ENCODE measurements around the gene ZSWIM1. TPM values are rescaled to one million over a fixed set of nuclear protein-coding genes. Genes with fewer than 3 reads are reported as not detected.

Gene ZSWIM1
- total RNA-seq, 1 experiment from 2014 or later: 19.0 TPM

DNA sequence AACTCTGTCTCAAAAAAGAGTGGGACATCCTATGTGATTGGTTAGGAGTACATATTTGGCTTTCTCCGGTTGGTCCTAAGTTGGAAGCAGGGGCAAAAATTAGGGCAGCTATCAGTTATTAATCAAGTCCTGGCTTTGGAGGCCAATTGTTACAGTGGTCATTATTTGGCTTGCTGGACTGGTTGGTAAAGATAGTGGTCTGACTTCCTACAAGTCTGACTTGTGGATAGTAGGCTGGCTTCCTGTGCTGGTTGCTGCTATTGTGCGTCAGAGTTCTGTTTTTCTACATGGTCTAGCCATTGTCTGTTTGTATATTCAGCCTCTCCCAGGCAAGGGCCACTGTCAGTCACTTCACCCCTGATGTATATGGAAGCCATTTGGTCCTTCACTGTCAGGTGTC is 30.8 kb upstream of the ZSWIM1 start:
- no peak for DNase-seq
- H3K9me2 ChIP-seq (replicated peaks; ENCODE audit: insufficient read depth, low read length): no peaks in the 10 kb centered on the region
- no peak overlapping the region for H3K4me2 ChIP-seq (ENCODE audit: low read depth, low read length, poor library complexity, severe bottlenecking)
- H3K9ac ChIP-seq (ENCODE audit: low read length): no peak overlapping the region
- H3K27ac ChIP-seq (ENCODE audit: low read length): no peak overlapping the region
- H3K4me3 ChIP-seq (ENCODE audit: low read length): no peak overlapping the region
- H2AFZ ChIP-seq (ENCODE audit: low read length): no peak overlapping the region
- no peaks in the 10 kb centered on the region for H4K20me1 ChIP-seq (ENCODE audit: insufficient read depth, low read depth, low read length)
- H3K79me2 ChIP-seq (ENCODE audit: low read length): peaks cover 8% of the 10 kb centered on the region; the same call in 1 of the 2 replicates
- no peaks in the 10 kb centered on the region for H3K9me3 ChIP-seq (ENCODE audit: low read length)
- no peaks in the 10 kb centered on the region for H3K27me3 ChIP-seq (ENCODE audit: low read length)
- peaks cover 11% of the 10 kb centered on the region; the same call in 1 of the 2 replicates for H3K36me3 ChIP-seq (ENCODE audit: insufficient read depth, low read length)
- no peaks in the 10 kb centered on the region for H3K4me1 ChIP-seq (ENCODE audit: low read length)

DNA sequence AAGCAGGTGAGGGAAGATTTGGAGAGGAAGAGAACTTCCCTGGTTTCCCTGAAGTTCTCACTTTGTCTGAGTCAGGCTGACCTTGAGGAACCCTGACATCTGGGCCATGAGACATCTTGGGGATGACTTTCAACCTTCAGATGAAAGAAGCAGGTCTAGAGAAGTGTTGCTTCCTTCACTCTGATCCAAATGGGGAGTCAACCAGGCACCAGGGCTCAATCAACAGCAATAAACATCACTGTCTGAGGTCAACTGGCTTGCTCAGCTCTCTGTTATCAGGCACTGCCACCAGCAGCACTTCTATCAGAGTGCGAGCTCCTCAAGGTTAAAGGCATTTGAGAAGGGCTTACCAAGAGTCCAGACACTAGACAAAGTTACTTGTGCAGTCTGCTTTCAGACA is 30.1 kb upstream of the ZSWIM1 start:
- no peak overlapping the region for H2AFZ ChIP-seq (ENCODE audit: low read length)
- peaks cover 12% of the 10 kb centered on the region for H3K79me2 ChIP-seq (ENCODE audit: low read length)
- DNase-seq: no peak
- H3K27ac ChIP-seq (ENCODE audit: low read length): no peak overlapping the region
- peaks cover 11% of the 10 kb centered on the region; the same call in 1 of the 2 replicates for H3K36me3 ChIP-seq (ENCODE audit: insufficient read depth, low read length)
- H3K4me2 ChIP-seq (ENCODE audit: low read depth, low read length, poor library complexity, severe bottlenecking): no peak overlapping the region
- H3K4me3 ChIP-seq (ENCODE audit: low read length): no peak overlapping the region
- no peak overlapping the region for H3K9ac ChIP-seq (ENCODE audit: low read length)
- H4K20me1 ChIP-seq (ENCODE audit: insufficient read depth, low read depth, low read length): no peaks in the 10 kb centered on the region
- H3K9me3 ChIP-seq (ENCODE audit: low read length): no peaks in the 10 kb centered on the region
- H3K9me2 ChIP-seq (replicated peaks; ENCODE audit: insufficient read depth, low read length): no peaks in the 10 kb centered on the region
- peaks cover 3% of the 10 kb centered on the region for H3K4me1 ChIP-seq (ENCODE audit: low read length)
- no peaks in the 10 kb centered on the region for H3K27me3 ChIP-seq (ENCODE audit: low read length)

DNA sequence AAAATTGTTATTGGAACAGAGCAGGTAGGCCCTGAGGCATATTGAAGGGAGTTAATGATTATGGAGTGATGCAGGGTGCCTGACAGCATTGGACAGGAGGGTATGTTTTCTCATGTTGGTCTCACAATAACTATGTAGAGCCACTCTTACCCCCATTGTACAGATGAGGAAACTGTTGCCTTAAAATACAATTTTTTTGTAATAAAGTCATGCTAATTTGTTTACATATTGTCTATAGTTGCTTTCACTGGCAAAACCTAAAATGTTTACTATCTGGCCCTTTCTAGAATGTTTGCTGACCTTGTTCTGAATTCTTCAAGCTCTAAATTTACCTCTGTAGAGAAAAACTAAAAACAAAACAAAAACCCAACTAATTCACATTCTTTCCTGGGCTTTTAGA is 29.5 kb upstream of the ZSWIM1 start:
- no peak overlapping the region for H3K27ac ChIP-seq (ENCODE audit: low read length)
- no peak overlapping the region for H3K4me2 ChIP-seq (ENCODE audit: low read depth, low read length, poor library complexity, severe bottlenecking)
- DNase-seq: no peak
- H3K9me2 ChIP-seq (replicated peaks; ENCODE audit: insufficient read depth, low read length): no peaks in the 10 kb centered on the region
- no peaks in the 10 kb centered on the region for H4K20me1 ChIP-seq (ENCODE audit: insufficient read depth, low read depth, low read length)
- H3K4me1 ChIP-seq (ENCODE audit: low read length): peaks cover 8% of the 10 kb centered on the region
- H3K27me3 ChIP-seq (ENCODE audit: low read length): no peaks in the 10 kb centered on the region
- peaks cover 7% of the 10 kb centered on the region; the same call in 1 of the 2 replicates for H3K36me3 ChIP-seq (ENCODE audit: insufficient read depth, low read length)
- H3K4me3 ChIP-seq (ENCODE audit: low read length): no peak overlapping the region
- H2AFZ ChIP-seq (ENCODE audit: low read length): no peak overlapping the region
- peaks cover 18% of the 10 kb centered on the region for H3K79me2 ChIP-seq (ENCODE audit: low read length)
- no peaks in the 10 kb centered on the region for H3K9me3 ChIP-seq (ENCODE audit: low read length)
- no peak overlapping the region for H3K9ac ChIP-seq (ENCODE audit: low read length)

DNA sequence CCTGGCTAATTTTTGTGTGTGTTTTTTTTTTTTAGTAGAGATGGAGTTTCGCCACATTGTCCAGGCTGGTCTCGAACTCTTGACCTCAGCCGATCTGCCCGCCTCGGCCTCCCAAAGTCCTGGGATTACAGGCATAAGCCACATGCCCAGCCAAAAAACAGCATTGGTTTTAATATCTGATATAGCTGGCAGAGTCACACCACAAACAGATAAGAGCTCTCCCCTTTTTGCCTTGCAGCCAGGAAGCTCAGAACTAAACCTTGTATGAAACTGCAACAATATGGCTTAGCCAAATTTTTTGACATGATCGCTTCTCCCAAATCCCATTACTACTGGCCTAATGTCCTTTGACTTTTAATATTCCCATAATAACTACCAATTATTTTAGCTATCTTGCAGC is 28.7 kb upstream of the ZSWIM1 start:
- Histone ChIP-seq H2AFZ (ENCODE audit: low read length) (no peak overlapping the region), H3K4me2 (ENCODE audit: low read depth, low read length, poor library complexity, severe bottlenecking) (no peak overlapping the region), H3K9me2 (replicated peaks; ENCODE audit: insufficient read depth, low read length) (no peaks in the 10 kb centered on the region), H3K4me3 (ENCODE audit: low read length) (no peak overlapping the region), H3K9ac (ENCODE audit: low read length) (no peak overlapping the region), H3K4me1 (ENCODE audit: low read length) (peaks cover 9% of the 10 kb centered on the region), H3K27me3 (ENCODE audit: low read length) (no peaks in the 10 kb centered on the region), H3K27ac (ENCODE audit: low read length) (no peak overlapping the region), H4K20me1 (ENCODE audit: insufficient read depth, low read depth, low read length) (no peaks in the 10 kb centered on the region), H3K9me3 (ENCODE audit: low read length) (no peaks in the 10 kb centered on the region), H3K36me3 (ENCODE audit: insufficient read depth, low read length) (0 out of 2 replicates have a peak, but pooled peaks cover 6% of the 10 kb centered on the region), H3K79me2 (ENCODE audit: low read length) (peaks cover 24% of the 10 kb centered on the region)
- DNase-seq: no peak

DNA sequence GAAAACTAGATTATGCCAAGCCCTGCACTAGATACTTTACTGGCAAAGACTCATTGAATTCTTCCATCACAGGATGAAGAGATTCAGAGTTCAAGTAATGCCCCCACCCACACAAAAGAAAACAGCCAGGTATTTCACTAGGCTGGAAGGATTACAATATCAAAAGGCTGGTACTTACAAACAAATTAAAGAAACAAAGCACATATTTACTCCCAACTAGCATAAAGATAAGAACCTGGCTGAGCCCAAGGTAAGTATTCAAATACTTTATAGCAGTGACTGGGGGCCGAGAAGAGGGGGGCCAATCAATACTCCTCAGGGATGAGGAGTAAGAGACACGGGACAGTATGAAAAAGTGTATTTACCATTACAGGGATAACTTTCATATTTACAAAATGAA is 27.5 kb upstream of the ZSWIM1 start:
- Histone ChIP-seq H4K20me1 (ENCODE audit: insufficient read depth, low read depth, low read length) (no peaks in the 10 kb centered on the region), H3K4me2 (ENCODE audit: low read depth, low read length, poor library complexity, severe bottlenecking) (no peak overlapping the region), H3K27ac (ENCODE audit: low read length) (no peak overlapping the region), H2AFZ (ENCODE audit: low read length) (no peak overlapping the region), H3K4me1 (ENCODE audit: low read length) (peaks cover 15% of the 10 kb centered on the region), H3K36me3 (ENCODE audit: insufficient read depth, low read length) (0 out of 2 replicates have a peak, but pooled peaks cover 6% of the 10 kb centered on the region), H3K9ac (ENCODE audit: low read length) (no peak overlapping the region), H3K9me3 (ENCODE audit: low read length) (no peaks in the 10 kb centered on the region), H3K4me3 (ENCODE audit: low read length) (no peak overlapping the region), H3K79me2 (ENCODE audit: low read length) (peaks cover 30% of the 10 kb centered on the region), H3K27me3 (ENCODE audit: low read length) (no peaks in the 10 kb centered on the region), H3K9me2 (replicated peaks; ENCODE audit: insufficient read depth, low read length) (no peaks in the 10 kb centered on the region)
- no peak for DNase-seq

DNA sequence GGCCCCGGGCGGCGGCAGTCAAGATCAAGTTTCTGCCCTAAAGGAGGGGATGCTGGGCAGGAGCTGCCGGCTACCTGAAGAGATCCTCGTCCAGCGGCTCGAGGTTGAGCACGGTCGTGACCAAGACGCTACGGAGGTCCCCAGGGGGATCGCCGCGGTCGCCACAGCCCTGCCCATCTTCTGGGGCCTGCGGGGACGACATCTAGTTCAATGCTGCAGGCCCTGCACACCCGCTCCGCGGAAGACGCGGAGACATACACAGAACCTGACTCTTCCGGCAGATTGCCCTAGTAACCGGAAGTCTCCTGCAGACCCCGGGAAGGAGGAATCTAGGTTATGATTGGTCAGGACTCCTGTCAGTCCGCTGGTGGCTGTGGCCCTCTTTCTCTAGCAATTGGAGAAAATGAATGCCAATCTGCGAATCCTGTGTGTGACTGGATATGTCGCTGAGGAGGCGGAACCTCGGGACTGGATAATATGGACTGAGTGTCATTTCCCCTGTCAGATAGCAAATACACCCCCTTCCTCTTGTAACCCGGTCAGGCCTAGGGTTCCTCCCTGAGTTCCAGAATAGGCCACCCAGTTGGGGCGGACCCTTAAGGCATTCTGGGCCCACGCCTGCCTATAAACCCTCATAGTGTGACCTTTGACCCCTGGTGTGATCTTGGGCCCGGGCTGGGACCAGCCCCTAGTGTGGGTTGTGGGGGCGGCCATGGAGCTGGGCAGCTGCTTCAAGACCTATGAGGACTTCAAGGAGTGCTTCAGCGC is 23.7 kb upstream of the ZSWIM1 start, which contains the start of the genes ACOT8 and ZSWIM3:
TSS of gene ACOT8 (minus strand) at position 279 of the 768 bp plus-strand sequence. CDS start at position 202, 77 bp downstream.
TSS of gene ZSWIM3 (plus strand) at position 501 of the 768 bp plus-strand sequence. CDS start at position 713, 212 bp downstream.
- H3K79me2 ChIP-seq (ENCODE audit: low read length): peaks cover 45% of the 10 kb centered on the region
- no peaks in the 10 kb centered on the region for H3K9me3 ChIP-seq (ENCODE audit: low read length)
- H3K9ac ChIP-seq (ENCODE audit: low read length): peak within 1 kb of the TSS; percentile 91
- peak within 1 kb of the TSS; percentile 76 for H3K27ac ChIP-seq (ENCODE audit: low read length)
- peak within 1 kb of the TSS; percentile 77 for H3K4me3 ChIP-seq (ENCODE audit: low read length)
- H3K4me1 ChIP-seq (ENCODE audit: low read length): peaks cover 22% of the 10 kb centered on the region
- DNase-seq: peak; percentile 100
- H2AFZ ChIP-seq (ENCODE audit: low read length): peak within 1 kb of the TSS; percentile 96
- H3K36me3 ChIP-seq (ENCODE audit: insufficient read depth, low read length): 0 out of 2 replicates have a peak, but pooled peaks cover 3% of the 10 kb centered on the region
- no peaks in the 10 kb centered on the region for H4K20me1 ChIP-seq (ENCODE audit: insufficient read depth, low read depth, low read length)
- no peaks in the 10 kb centered on the region for H3K27me3 ChIP-seq (ENCODE audit: low read length)
- H3K9me2 ChIP-seq (replicated peaks; ENCODE audit: insufficient read depth, low read length): no peaks in the 10 kb centered on the region
- H3K4me2 ChIP-seq (ENCODE audit: low read depth, low read length, poor library complexity, severe bottlenecking): peak within 1 kb of the TSS; percentile 99

DNA sequence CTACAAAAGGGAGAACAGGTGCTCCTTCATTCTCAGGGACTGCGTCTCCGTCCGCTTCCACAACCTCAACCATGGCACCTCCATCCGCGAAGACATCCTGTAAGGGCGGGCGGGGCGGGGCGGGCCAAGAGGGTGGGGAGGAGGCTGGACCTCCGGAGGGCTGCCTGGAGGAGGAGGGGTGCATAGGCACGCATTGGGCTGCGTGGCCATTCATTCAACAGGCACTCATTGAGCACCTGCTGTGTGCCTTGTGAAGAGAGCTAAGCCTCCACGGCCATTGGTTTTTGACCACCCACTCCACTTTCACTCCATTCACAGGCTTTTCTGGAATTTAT is 23.2 kb upstream of the ZSWIM1 start:
- Histone ChIP-seq H3K4me1 (ENCODE audit: low read length) (peaks cover 22% of the 10 kb centered on the region), H3K9ac (ENCODE audit: low read length) (peak overlapping the region; percentile 91), H3K79me2 (ENCODE audit: low read length) (peaks cover 47% of the 10 kb centered on the region), H3K4me2 (ENCODE audit: low read depth, low read length, poor library complexity, severe bottlenecking) (peak overlapping the region; percentile 99), H4K20me1 (ENCODE audit: insufficient read depth, low read depth, low read length) (no peaks in the 10 kb centered on the region), H3K27me3 (ENCODE audit: low read length) (no peaks in the 10 kb centered on the region), H3K36me3 (ENCODE audit: insufficient read depth, low read length) (0 out of 2 replicates have a peak, but pooled peaks cover 3% of the 10 kb centered on the region), H3K9me3 (ENCODE audit: low read length) (no peaks in the 10 kb centered on the region), H2AFZ (ENCODE audit: low read length) (peak overlapping the region; percentile 96), H3K27ac (ENCODE audit: low read length) (peak overlapping the region; percentile 76), H3K9me2 (replicated peaks; ENCODE audit: insufficient read depth, low read length) (no peaks in the 10 kb centered on the region), H3K4me3 (ENCODE audit: low read length) (peak overlapping the region; percentile 77)
- peak; percentile 83 for DNase-seq

DNA sequence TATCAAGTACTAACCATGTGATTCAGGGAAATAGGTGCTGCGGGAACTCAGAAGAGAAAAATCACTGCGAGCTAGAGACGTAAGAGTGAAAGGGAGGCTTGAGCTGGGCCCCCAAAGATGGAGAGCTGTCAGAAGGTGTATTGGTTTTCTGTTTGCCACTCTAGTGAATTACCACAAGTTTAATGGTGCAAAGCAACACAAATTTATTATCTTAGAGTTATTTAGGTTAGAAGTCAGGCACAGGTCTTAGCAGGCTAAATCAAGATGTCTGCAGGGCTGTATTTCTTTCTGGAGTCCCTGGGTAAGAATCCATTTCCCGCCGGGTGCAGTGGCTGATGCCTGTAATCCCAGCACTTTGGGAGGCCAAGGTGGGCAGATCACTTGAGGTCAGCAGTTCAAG is 21.1 kb upstream of the ZSWIM1 start:
- peaks cover 48% of the 10 kb centered on the region for H3K79me2 ChIP-seq (ENCODE audit: low read length)
- H3K36me3 ChIP-seq (ENCODE audit: insufficient read depth, low read length): 0 out of 2 replicates have a peak, but pooled peaks cover 1% of the 10 kb centered on the region
- H3K9me3 ChIP-seq (ENCODE audit: low read length): no peaks in the 10 kb centered on the region
- no peak overlapping the region for H3K4me3 ChIP-seq (ENCODE audit: low read length)
- H2AFZ ChIP-seq (ENCODE audit: low read length): no peak overlapping the region
- no peak overlapping the region for H3K9ac ChIP-seq (ENCODE audit: low read length)
- no peak overlapping the region for H3K27ac ChIP-seq (ENCODE audit: low read length)
- peaks cover 22% of the 10 kb centered on the region for H3K4me1 ChIP-seq (ENCODE audit: low read length)
- H3K27me3 ChIP-seq (ENCODE audit: low read length): no peaks in the 10 kb centered on the region
- H4K20me1 ChIP-seq (ENCODE audit: insufficient read depth, low read depth, low read length): no peaks in the 10 kb centered on the region
- H3K9me2 ChIP-seq (replicated peaks; ENCODE audit: insufficient read depth, low read length): no peaks in the 10 kb centered on the region
- no peak overlapping the region for H3K4me2 ChIP-seq (ENCODE audit: low read depth, low read length, poor library complexity, severe bottlenecking)
- DNase-seq: no peak
